Vagina (tissue), 2 donors: ENCODE data around the gene KRTAP5-10.
"Not testable (repeated sequence)": the region's sequence is repeated elsewhere in the genome, so short reads cannot be mapped to it uniquely, and the experiment has no call there.

Experiments used
- POLR2A ChIP-seq, 2 donors: fragments of 450-650 bp; IDR thresholded peaks; one replicate each; pipeline ENCODE4 v1.6.1; 2017; ENCODE audit warnings: antibody characterized with exemption in 2 of 2, mild to moderate bottlenecking in 2 of 2, moderate library complexity in 2 of 2
- POLR2AphosphoS5 ChIP-seq, 2 donors: sonication (generic); formaldehyde crosslinking; IDR thresholded peaks; one replicate each; pipeline ENCODE4 v1.9.0; 2017; ENCODE audit warnings: antibody characterized with exemption in 2 of 2, mild to moderate bottlenecking in 2 of 2, low read depth in 1 of 2; ENCODE audit not compliant: insufficient read depth in 1 of 2
- TF ChIP-seq, protein P1 (sequence below), 3 experiments: fragments of 450-650 bp in 2 of 3; fragments of 200-600 bp in 1 of 3; sonication (generic) in 1 of 3; IDR thresholded peaks; one replicate each; pipeline ENCODE4 v1.5.1; 2017 to 2019; ENCODE audit warnings: antibody characterized with exemption in 3 of 3, mild to moderate bottlenecking in 2 of 3, moderate library complexity in 2 of 3

DNA sequence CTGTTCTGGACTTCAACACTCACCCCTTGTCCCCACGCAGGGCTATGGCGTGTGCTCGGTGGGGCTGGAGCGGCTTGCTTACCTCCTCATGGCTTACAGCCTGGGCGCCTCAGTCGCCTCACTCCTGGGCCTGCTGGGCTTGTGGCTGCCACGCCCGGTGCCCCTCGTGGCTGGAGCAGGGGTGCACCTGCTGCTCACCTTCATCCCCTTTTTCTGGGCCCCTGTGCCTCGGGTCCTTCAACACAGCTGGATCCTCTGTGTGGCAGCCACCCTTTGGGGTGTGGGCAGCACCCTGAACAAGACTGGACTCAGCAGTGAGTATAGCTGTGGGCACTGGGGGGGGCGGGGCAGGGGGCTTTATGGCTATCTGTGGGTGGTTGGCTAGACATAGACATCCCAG lies 37.9 kb downstream of the KRTAP5-10 start:
- TF ChIP-seq, protein P1, sequence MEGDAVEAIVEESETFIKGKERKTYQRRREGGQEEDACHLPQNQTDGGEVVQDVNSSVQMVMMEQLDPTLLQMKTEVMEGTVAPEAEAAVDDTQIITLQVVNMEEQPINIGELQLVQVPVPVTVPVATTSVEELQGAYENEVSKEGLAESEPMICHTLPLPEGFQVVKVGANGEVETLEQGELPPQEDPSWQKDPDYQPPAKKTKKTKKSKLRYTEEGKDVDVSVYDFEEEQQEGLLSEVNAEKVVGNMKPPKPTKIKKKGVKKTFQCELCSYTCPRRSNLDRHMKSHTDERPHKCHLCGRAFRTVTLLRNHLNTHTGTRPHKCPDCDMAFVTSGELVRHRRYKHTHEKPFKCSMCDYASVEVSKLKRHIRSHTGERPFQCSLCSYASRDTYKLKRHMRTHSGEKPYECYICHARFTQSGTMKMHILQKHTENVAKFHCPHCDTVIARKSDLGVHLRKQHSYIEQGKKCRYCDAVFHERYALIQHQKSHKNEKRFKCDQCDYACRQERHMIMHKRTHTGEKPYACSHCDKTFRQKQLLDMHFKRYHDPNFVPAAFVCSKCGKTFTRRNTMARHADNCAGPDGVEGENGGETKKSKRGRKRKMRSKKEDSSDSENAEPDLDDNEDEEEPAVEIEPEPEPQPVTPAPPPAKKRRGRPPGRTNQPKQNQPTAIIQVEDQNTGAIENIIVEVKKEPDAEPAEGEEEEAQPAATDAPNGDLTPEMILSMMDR (IDR thresholded peaks at IDR 0.05), result not testable (repeated sequence)
- TF ChIP-seq POLR2A (IDR thresholded peaks at IDR 0.05); POLR2AphosphoS5 (IDR thresholded peaks at IDR 0.05; ENCODE audit: insufficient read depth in 1 of 2, low read depth in 1 of 2): not testable (repeated sequence)
